ENCODE data around the gene TMCO5A.

TMCO5A gene

GRCh38 chr15:37934340-37934739 lies at the start of gene TMCO5A:
Gene TMCO5A, plus strand, starts transcription at chr15:37934640. Its CDS starts 1,684 bp downstream, at chr15:37936324.
- H3K4me3 ChIP-seq (replicated peaks; ENCODE audit: low read depth, low read length): no peak within 1 kb of the TSS
- no peak for TF ChIP-seq CTCF (IDR thresholded peaks at IDR 0.05; ENCODE audit: insufficient read depth, low read length, poor library complexity, severe bottlenecking)
- H3K36me3 ChIP-seq (ENCODE audit: control insufficient read depth, insufficient read depth, low read length): no peaks in the 10 kb centered on the region
- DNase-seq (ENCODE audit: extremely low read depth, insufficient read length): no peak
- H3K27me3 ChIP-seq (replicated peaks; ENCODE audit: control insufficient read depth, insufficient read depth, low read length): no peaks in the 10 kb centered on the region

- H3K4me3 ChIP-seq (replicated peaks; ENCODE audit: low read depth, low read length): no peak overlapping the region
- DNase-seq (ENCODE audit: extremely low read depth, insufficient read length): no peak
- no peak for TF ChIP-seq CTCF (IDR thresholded peaks at IDR 0.05; ENCODE audit: insufficient read depth, low read length, poor library complexity, severe bottlenecking)
- H3K36me3 ChIP-seq (ENCODE audit: control insufficient read depth, insufficient read depth, low read length): no peaks in the 10 kb centered on the region
- no peaks in the 10 kb centered on the region for H3K27me3 ChIP-seq (replicated peaks; ENCODE audit: control insufficient read depth, insufficient read depth, low read length)
Measured at GRCh38 chr15:37885651-37886050, 48.8 kb upstream of the TMCO5A start.

GRCh38 chr15:37888356-37888755 lies 46.1 kb upstream of the TMCO5A start:
- DNase-seq (ENCODE audit: extremely low read depth, insufficient read length): no peak
- Histone ChIP-seq H3K36me3 (ENCODE audit: control insufficient read depth, insufficient read depth, low read length) (no peaks in the 10 kb centered on the region), H3K27me3 (replicated peaks; ENCODE audit: control insufficient read depth, insufficient read depth, low read length) (no peaks in the 10 kb centered on the region), H3K4me3 (replicated peaks; ENCODE audit: low read depth, low read length) (no peak overlapping the region)
- no peak for TF ChIP-seq CTCF (IDR thresholded peaks at IDR 0.05; ENCODE audit: insufficient read depth, low read length, poor library complexity, severe bottlenecking)

GRCh38 chr15:37891766-37892368 lies 42.6 kb upstream of the TMCO5A start:
- no peak for DNase-seq (ENCODE audit: extremely low read depth, insufficient read length)
- no peaks in the 10 kb centered on the region for H3K27me3 ChIP-seq (replicated peaks; ENCODE audit: control insufficient read depth, insufficient read depth, low read length)
- no peaks in the 10 kb centered on the region for H3K36me3 ChIP-seq (ENCODE audit: control insufficient read depth, insufficient read depth, low read length)
- TF ChIP-seq CTCF (IDR thresholded peaks at IDR 0.05; ENCODE audit: insufficient read depth, low read length, poor library complexity, severe bottlenecking): peak; percentile 74
- no peak overlapping the region for H3K4me3 ChIP-seq (replicated peaks; ENCODE audit: low read depth, low read length)

GRCh38 chr15:37893309-37893708 lies 41.1 kb upstream of the TMCO5A start:
- H3K36me3 ChIP-seq (ENCODE audit: control insufficient read depth, insufficient read depth, low read length): no peaks in the 10 kb centered on the region

More at GRCh38 chr15:37893309-37893708, 41.1 kb upstream of the TMCO5A start:
- no peak for DNase-seq (ENCODE audit: extremely low read depth, insufficient read length)
- TF ChIP-seq CTCF (IDR thresholded peaks at IDR 0.05; ENCODE audit: insufficient read depth, low read length, poor library complexity, severe bottlenecking): no peak
- Histone ChIP-seq H3K4me3 (replicated peaks; ENCODE audit: low read depth, low read length) (no peak overlapping the region), H3K27me3 (replicated peaks; ENCODE audit: control insufficient read depth, insufficient read depth, low read length) (no peaks in the 10 kb centered on the region)

All from GM06990 (cell line).